Superior temporal gyrus (tissue), 1 donor: ENCODE data around the gene VIPR2.
"Not testable (repeated sequence)": the region's sequence is repeated elsewhere in the genome, so short reads cannot be mapped to it uniquely, and the experiment has no call there.

Experiments used
- DNase-seq: peaks from one replicate; pipeline ENCODE4 v3.0.0-alpha.2; 2016; ENCODE audit errors: extremely low spot score

VIPR2 gene

GRCh38 chr7:159094023-159094740 lies 50.5 kb downstream of the VIPR2 start:
- DNase-seq, result no peak

- DNase-seq, result no peak
Measured at GRCh38 chr7:159093351-159093971, 51.2 kb downstream of the VIPR2 start.

GRCh38 chr7:159092701-159093121 lies 52.0 kb downstream of the VIPR2 start:
- DNase-seq, result no peak

GRCh38 chr7:159091480-159092475 lies 52.9 kb downstream of the VIPR2 start:
- no peak for DNase-seq

GRCh38 chr7:159091041-159091440 lies 53.6 kb downstream of the VIPR2 start:
- DNase-seq, result no peak

GRCh38 chr7:159088016-159088865 lies 56.4 kb downstream of the VIPR2 start:
- no peak for DNase-seq

GRCh38 chr7:159086301-159086925 lies 58.3 kb downstream of the VIPR2 start:
- no peak for DNase-seq

- DNase-seq, result no peak
Measured at GRCh38 chr7:159084069-159084801, 60.4 kb downstream of the VIPR2 start.

- DNase-seq, result no peak
Measured at GRCh38 chr7:159083698-159084068, 61.0 kb downstream of the VIPR2 start.

- no peak for DNase-seq
Measured at GRCh38 chr7:159083001-159083697, 61.5 kb downstream of the VIPR2 start.

GRCh38 chr7:159082075-159082474 lies 62.6 kb downstream of the VIPR2 start:
- DNase-seq, result not testable (repeated sequence)

- DNase-seq, result no peak
Measured at GRCh38 chr7:159078911-159079270, 65.8 kb downstream of the VIPR2 start.

- DNase-seq, result no peak
Measured at GRCh38 chr7:159078193-159078910, 66.3 kb downstream of the VIPR2 start.

- no peak for DNase-seq
Measured at GRCh38 chr7:159076333-159076732, 68.3 kb downstream of the VIPR2 start.

- no peak for DNase-seq
Measured at GRCh38 chr7:159075563-159076238, 69.0 kb downstream of the VIPR2 start.

GRCh38 chr7:159071260-159071659 lies 73.4 kb downstream of the VIPR2 start:
- no peak for DNase-seq

- no peak for DNase-seq
Measured at GRCh38 chr7:159070431-159071148, 74.1 kb downstream of the VIPR2 start.
